NB4 (cell line): ENCODE data around the gene DCLK3.

Experiments used
- DNase-seq: peaks from one replicate; pipeline ENCODE4 v3.0.0; 2010; ENCODE audit warnings: low read depth
- H3K4me3 ChIP-seq: one replicate; pipeline ENCODE4 v1.5.1; 2011; ENCODE audit warnings: mild to moderate bottlenecking, low read depth, low read length, moderate library complexity
- CTCF ChIP-seq: IDR thresholded peaks from one replicate; pipeline ENCODE4 v1.5.1; 2012; ENCODE audit warnings: low read depth, low read length
- MAX ChIP-seq: IDR thresholded peaks from 2 replicates; pipeline ENCODE4 v1.6.1; 2011; ENCODE audit warnings: low read depth, low read length
- MYC ChIP-seq: IDR thresholded peaks from 2 replicates; pipeline ENCODE4 v1.6.1; 2011; ENCODE audit warnings: low read depth, low read length
- POLR2A ChIP-seq: IDR thresholded peaks from 2 replicates; pipeline ENCODE4 v1.6.1; 2011; ENCODE audit warnings: mild to moderate bottlenecking; ENCODE audit not compliant: insufficient read length; ENCODE audit errors: extremely low read depth

The DCLK3 gene

GRCh38 chr3:36695769-36696137 is 68.6 kb downstream of the DCLK3 start:
- TF ChIP-seq MYC: no peak
- no peak for TF ChIP-seq CTCF
- no peak for TF ChIP-seq POLR2A
- no peak for TF ChIP-seq MAX
- no peak overlapping the region for H3K4me3 ChIP-seq
- no peak for DNase-seq

- TF ChIP-seq MAX (no peak), POLR2A (no peak), CTCF (no peak), MYC (no peak)
- no peak overlapping the region for H3K4me3 ChIP-seq
- no peak for DNase-seq
Observed at GRCh38 chr3:36695113-36695768, 69.1 kb downstream of the DCLK3 start.

- DNase-seq: no peak
- TF ChIP-seq CTCF (no peak), POLR2A (no peak), MYC (no peak), MAX (no peak)
- H3K4me3 ChIP-seq: no peak overlapping the region
Observed at GRCh38 chr3:36693670-36694069, 70.7 kb downstream of the DCLK3 start.

GRCh38 chr3:36689560-36689959 is 74.8 kb downstream of the DCLK3 start:
- TF ChIP-seq MAX (no peak), POLR2A (no peak), MYC (no peak), CTCF (no peak)
- H3K4me3 ChIP-seq: no peak overlapping the region
- no peak for DNase-seq

- no peak for DNase-seq
- no peak overlapping the region for H3K4me3 ChIP-seq
- TF ChIP-seq CTCF (no peak), POLR2A (no peak), MYC (no peak), MAX (no peak)
Observed at GRCh38 chr3:36688815-36689214, 75.5 kb downstream of the DCLK3 start.
